Measurements from ENCODE around the gene MARCHF3.
"Not testable (repeated sequence)": the region's sequence is repeated elsewhere in the genome, so short reads cannot be mapped to it uniquely, and the experiment has no call there.

The MARCHF3 gene

DNA sequence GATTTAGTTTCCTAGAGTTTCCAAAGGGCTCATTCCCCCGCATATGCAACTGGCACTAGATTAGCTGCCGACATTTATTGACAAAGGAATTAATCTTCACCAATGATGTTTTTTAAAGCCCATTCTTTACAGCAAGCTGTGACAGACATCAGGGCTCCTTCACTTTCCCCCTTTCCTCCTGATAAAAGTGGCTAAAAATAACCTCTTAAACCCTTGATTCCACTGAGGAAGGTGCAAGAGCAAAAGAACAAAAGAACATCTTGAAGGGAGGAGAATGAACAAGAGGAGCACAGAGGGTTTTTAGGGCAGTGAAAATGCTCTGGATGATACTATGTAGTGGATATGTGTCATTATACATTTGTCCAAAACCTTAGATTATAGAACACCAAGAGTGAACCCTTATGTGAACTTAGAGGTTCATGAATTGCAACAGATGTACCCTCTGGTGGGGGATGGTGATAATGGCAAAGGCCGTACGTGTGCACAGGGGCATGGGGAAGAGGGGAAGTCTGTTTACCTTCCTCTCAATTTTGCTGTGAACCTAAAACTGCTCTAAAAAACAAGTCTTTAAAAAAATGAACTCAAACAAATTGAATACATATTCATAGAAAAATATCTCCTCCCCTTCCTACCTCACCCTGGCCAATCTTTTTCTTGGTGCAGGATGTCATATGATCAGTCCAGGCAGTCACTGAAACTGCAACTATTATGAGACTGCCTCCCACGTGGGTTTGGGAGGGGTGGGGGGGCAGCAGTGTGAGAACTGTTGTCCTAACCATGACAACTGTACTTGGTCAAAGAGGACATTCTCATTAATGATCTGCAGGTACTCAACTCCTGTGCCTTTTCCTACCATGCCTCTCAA is 83.0 kb downstream of the MARCHF3 start:
- no peak for DNase-seq

DNA sequence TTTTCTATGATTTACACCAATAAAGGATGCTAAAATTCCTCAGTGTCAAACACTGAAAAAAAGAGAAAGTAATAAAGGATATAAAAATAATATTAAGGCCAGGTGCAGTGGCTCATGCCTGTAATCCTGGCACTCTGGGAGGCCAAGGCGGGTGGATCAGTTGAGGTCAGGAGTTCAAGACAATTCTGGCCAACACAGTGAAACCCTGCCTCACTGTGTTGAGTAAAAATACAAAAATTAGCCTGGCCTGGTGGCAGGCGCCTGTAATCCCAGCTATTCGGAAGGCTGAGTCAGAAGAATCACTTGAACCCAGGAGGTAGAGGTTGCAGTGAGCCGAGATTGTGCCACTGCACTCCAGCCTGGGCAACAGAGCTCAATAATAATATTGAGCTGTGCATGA is 87.5 kb downstream of the MARCHF3 start:
- DNase-seq, result not testable (repeated sequence)

DNA sequence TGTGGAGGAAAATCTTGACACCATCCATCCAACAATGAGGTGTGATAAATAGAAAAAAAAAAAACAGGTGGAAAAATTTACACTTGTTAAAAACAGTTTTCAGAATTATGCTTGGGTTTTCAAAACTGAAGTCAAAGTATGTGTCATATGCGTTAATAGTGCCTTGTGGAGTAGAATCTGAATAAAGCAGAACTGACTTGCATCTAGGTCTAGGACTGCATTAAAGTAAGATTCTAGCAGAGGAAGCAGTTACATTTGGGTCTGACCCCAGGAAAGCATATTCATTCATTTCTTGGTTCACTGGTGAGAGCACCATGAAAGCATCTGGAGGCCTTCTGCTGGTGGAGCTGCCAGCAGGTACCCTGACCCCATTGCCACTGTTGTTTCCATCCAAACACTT is 89.0 kb downstream of the MARCHF3 start:
- no peak for DNase-seq

DNA sequence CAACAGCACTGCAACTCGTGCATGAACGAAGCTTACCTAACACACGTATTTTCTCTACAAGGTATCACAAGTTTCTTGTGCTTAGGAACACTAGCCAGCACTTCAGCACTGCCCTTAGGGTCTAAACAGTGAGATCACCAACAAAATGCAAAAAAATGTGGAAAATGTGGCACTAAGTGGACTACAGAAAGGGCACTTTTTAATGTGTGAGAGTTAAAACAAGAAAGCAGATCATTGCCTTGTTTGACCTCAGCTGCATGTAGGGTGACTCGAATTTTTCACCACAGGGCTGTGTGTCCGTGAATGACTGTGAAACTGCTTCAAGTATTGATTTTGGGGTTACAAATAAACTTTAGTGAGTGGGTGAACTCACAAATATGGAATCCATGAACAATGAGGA is 90.5 kb downstream of the MARCHF3 start:
- no peak for DNase-seq

- DNase-seq, result no peak
Measured at GRCh38 chr5:126938466-126938865, 91.9 kb downstream of the MARCHF3 start.

DNA sequence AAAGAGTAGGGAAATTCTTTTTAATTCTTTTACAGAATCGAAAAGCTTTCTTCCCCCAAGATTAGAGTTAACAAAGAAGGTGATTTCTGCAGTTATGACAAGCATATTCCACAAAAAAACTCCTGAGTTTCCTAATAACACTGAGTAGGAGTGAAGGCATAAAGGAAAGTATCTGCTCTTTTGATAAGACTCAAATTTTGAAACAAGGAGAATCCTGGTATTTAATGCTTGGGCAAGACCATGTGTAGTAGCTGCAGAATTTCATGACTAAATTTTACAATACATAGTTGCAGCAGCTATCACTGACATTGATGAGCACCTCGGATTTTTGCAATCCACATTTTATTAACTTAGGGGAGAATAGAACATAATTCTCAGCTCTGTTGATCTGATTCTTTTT is 92.6 kb downstream of the MARCHF3 start:
- no peak for DNase-seq

DNA sequence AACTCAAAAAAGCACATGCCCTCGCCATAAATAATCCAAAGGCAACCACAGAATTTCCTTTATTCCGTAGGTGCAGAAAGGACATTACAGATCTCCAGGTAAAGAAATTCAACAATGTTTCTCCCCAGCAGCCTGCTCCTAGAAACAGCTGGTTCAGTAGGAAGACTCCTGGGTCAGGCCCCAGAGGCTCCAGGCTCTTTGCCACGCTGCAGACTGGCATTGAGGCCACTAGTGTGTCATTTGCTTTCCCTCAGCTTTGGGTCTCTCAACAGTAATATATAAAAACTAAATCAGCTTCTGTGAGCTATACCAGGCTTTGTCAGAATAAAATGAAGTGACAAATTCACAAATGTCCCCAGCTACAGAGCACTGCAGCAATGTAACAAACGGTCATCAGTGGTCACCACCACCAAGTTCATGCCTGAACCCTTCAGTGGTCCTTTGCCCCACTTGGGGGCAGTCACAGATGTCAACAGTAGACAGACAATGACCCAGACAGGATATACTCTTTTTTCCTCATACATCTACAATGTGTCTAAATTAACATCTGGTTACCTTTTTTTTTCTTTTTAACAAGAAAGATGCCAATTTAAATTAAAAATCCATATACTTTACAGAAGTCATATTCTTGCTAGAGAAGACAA is 93.5 kb downstream of the MARCHF3 start:
- DNase-seq, result no peak

DNA sequence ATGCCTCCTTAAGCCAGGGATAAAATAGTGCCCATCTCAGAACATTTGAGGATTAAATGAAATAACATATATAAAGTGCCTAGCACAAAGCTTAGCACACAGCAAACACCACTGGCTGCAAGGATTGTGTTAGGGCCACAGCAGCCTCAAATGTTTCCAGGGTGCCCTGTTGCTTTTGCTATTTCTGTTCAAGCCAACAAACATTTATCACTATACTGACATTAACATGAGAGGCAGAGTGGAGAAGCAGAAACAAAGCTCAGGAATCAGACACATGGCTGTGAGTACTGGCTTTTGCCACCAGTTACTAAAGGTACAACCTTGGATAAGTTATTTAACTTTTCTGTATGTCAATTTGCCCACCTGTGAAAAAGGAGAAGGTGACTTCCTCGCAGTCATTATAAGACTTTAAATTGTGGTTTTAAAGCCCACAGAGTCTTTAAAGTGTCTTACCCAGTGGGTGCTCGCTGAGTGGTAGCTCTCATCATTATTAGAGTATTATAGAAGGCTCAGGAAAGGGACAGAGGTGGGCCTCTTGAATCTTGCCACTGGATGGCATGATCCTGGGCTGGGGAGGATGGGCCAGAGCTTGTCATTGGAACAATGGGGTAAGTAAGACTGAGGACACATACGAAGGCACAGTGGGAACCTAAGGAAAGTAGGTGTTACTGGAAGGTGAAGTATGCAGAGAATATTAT is 98.2 kb downstream of the MARCHF3 start:
- DNase-seq, result no peak

DNA sequence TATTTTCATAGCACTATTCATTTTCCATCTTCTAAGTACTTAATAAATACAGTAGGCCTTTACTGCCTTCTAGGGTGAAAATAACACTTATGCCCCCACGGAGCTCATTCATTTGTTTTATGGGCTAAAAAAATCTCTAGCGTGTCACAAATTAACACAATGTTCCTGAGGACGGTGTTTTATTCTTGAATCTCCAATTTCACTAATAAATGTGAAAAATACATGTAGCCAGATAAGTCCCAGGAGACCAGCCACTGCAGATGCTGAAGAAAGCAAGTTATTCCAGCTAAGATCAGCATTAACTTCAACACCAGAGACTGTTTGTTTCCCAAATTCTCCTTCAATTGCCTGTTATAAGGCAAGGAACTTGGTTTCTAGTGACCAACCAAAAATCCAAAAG is 102.3 kb downstream of the MARCHF3 start:
- no peak for DNase-seq

DNA sequence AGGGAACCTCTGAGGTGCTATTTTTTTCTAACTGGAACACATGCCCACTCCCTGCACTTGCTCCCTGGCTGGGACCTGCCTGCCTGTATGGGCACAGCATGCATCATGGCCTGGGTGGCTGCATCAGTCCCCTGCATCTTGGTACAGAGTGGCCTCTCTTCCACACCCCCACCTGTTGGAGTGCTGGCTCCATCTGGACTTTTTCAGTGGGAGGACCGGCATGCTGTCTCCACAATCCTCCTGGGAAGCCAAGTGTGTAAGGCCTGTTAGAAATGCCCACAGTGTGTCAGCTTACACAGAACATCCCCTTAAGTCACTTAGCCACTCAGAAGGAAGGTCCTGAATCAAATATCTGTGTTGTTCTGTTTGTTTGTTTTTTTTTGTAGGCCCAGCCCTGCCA is 102.9 kb downstream of the MARCHF3 start:
- peak; percentile 43 for DNase-seq

DNA sequence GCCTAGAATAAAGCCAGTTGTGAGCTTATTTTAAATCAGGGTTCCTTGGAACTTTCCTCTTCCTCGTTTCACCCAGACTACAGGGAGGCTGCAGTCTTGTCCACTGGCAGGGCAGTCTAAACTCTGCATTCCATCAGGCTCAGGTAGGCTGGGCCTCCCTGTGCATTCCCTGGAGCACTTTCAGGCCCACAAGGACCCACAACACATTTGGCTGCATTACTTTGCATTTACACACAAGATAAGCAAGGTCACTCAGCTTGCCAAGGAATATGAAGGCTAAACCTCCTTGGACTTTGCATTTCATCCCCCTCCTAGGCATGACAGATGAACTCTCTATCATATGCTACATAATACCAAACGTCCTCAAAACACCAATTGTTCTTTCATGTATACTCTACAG is 104.2 kb downstream of the MARCHF3 start:
- DNase-seq, result no peak

DNA sequence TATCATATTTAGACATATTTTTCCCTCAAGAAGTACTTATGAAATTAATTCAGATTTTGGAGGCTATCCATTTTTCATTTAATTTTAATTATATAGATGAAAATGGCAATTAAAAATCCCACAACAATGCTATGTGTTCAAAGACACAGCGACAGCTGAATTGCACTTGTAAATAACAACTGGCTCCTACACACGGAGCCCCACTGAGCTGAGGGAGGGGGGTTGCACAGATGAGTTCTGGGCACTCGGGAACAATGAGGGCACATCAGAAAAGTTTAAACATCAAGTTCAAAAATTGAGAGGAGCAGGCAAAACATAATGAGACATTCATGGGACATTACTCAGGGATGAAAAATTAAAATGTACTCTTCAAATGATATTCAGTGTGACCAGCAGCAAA is 104.9 kb downstream of the MARCHF3 start:
- DNase-seq, result no peak

DNA sequence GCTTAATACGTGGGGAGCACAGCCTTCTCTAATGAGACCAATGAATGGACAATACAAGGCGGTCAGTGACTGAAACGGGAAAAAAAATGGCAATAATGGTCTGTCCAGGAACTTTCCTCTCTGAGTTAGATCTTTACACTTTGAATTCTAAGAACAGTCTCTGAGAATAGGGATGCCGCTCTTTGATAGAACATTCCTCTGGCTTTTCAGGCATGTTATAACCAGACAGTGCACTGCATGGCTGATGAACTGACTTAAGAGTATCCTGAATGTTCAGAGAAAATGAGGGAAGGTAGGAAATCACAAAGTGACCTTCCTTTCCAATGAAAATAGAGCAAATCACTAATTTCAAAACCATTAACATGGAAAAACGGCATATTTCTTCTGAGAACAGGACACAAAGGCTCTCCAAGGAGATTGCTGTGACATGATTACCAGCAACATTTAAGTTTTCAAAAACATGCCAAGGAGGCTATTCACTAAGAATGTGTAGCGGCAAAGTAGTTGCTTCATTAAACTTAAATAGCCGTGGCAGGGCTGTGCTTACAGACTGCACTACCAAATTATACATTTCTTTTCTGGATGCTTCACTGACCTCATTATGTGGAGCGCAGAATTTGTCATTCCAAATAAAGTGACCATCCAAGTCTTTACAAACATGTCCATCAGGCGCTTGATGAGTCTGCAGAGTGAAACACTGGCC is 105.9 kb downstream of the MARCHF3 start:
- peak; percentile 35 for DNase-seq

GRCh38 chr5:126921241-126922091 is 108.9 kb downstream of the MARCHF3 start:
- DNase-seq, result no peak

DNA sequence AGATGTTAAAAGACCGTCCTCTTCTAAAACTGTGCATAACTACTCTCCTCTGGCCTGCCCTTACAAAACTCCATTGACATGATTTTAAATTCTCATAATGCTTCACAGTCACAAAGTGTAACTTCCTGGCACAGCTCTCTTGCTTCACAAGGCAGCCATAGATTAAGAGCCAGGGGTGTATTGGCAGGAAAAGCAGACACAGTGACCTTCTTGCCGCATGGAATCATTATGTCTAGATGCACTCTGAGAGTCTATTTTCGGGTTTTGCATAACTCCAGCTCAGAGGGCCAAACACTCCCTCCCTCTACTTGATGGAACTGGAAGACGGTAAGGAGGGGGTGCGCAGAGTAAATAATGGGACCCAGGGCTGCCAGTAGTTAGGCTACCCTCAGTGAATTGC is 110.1 kb downstream of the MARCHF3 start:
- DNase-seq, result no peak

GRCh38 chr5:126919566-126919965 is 110.8 kb downstream of the MARCHF3 start:
- no peak for DNase-seq

- DNase-seq, result no peak
Measured at GRCh38 chr5:126918615-126918957, 111.8 kb downstream of the MARCHF3 start.

- no peak for DNase-seq
Measured at GRCh38 chr5:126917918-126918614, 112.3 kb downstream of the MARCHF3 start.

- no peak for DNase-seq
Measured at GRCh38 chr5:126915496-126915895, 114.9 kb downstream of the MARCHF3 start.

DNA sequence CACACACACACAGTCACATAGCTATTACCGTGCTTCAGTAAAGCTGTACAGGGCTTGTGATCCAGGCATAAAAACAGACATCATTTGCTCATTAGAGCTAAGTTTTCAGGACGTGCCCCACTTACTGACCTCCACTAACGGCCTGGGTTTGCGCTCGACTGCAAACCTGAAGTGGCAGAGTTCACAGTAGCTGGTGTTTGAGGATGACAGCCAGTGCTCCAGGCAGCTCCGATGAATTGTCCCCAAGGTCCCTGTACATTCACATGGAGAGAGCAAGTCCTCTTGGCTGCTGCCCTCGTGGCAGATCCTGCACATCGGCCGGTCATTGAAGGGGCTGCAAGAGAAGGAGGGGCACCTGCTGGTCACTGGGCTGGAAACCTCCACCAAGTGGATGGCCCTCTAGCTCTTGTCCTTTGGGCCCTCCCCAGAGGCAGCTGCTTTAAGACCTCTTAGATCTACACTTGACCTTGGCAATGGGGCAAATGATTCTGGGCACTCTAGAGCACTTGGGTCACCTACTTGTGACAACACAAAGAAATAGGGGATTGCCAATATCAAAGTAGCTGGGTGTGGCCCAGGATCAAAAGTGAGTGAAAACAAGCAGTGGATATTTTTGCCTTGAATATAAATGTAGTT is 115.4 kb downstream of the MARCHF3 start:
- no peak for DNase-seq

- no peak for DNase-seq
Measured at GRCh38 chr5:126912616-126913200, 117.7 kb downstream of the MARCHF3 start.
